Breast epithelium (tissue), 3 donors: ENCODE data around the gene IL31.

ENCODE experiments used
- POLR2A ChIP-seq: fragments of 450-650 bp; IDR thresholded peaks from one replicate; pipeline ENCODE4 v1.6.1; 2016; ENCODE audit warnings: antibody characterized with exemption, mild to moderate bottlenecking, moderate library complexity
- TF ChIP-seq, protein P1 (sequence below), 3 donors: fragments of 450-650 bp; IDR thresholded peaks; one replicate each; pipeline ENCODE4 v1.5.1; 2016 to 2017; ENCODE audit warnings: antibody characterized with exemption in 3 of 3, mild to moderate bottlenecking in 3 of 3, moderate library complexity in 3 of 3

DNA sequence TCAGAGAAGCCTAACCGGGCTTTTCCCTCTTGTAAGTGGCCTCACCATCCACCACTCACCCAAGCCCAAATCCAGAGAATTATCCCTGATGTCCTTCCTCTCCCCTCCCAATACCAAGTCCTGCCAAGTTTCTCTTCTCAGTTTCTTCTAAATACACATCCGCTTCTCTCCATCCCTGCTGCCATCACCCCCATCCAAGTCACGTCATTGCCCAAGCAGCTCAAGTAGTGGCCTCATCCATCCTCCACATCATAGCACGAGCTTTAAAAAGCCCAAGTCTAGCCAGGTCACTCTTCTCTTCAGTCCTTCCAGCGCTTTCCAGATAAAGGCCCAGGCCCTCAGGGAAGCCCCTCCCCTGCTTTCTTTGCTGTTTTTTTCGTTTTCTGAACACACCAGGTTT is 25.4 kb downstream of the IL31 start:
- no peak for TF ChIP-seq POLR2A
- TF ChIP-seq, protein P1, sequence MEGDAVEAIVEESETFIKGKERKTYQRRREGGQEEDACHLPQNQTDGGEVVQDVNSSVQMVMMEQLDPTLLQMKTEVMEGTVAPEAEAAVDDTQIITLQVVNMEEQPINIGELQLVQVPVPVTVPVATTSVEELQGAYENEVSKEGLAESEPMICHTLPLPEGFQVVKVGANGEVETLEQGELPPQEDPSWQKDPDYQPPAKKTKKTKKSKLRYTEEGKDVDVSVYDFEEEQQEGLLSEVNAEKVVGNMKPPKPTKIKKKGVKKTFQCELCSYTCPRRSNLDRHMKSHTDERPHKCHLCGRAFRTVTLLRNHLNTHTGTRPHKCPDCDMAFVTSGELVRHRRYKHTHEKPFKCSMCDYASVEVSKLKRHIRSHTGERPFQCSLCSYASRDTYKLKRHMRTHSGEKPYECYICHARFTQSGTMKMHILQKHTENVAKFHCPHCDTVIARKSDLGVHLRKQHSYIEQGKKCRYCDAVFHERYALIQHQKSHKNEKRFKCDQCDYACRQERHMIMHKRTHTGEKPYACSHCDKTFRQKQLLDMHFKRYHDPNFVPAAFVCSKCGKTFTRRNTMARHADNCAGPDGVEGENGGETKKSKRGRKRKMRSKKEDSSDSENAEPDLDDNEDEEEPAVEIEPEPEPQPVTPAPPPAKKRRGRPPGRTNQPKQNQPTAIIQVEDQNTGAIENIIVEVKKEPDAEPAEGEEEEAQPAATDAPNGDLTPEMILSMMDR (IDR thresholded peaks at IDR 0.05) = no peak
